H1 (cell line): Measurements from ENCODE around the gene ARID3B.

Experiments used
- CHD2 ChIP-seq: IDR thresholded peaks from 2 replicates; pipeline ENCODE4 v1.6.1; 2012; ENCODE audit warnings: low read length, improper control_type of control experiment
- EZH2 ChIP-seq: fragments of 200-600 bp; sonication (generic); IDR thresholded peaks from 2 replicates; pipeline ENCODE4 v1.7.1; 2012; ENCODE audit warnings: low read depth, mild to moderate bottlenecking, moderate library complexity, low read length, inconsistent platforms; ENCODE audit not compliant: severe bottlenecking
- POLR2A ChIP-seq, 2 experiments: IDR thresholded peaks; 1 replicate in 1 of 2; 2 replicates in 1 of 2; pipeline ENCODE4 v1.6.1; 2011; ENCODE audit warnings: low read depth in 2 of 2, low read length in 2 of 2, mild to moderate bottlenecking in 2 of 2; ENCODE audit errors: control extremely low read depth in 1 of 2
- RFX5 ChIP-seq: IDR thresholded peaks from 2 replicates; pipeline ENCODE4 v1.6.1; 2011; ENCODE audit warnings: low read depth, low read length, improper control_type of control experiment, borderline replicate concordance
- YY1 ChIP-seq: IDR thresholded peaks from 2 replicates; pipeline ENCODE4 v1.6.1; 2011; ENCODE audit warnings: low read depth, mild to moderate bottlenecking, low read length
- TF ChIP-seq, protein P1 (sequence below): IDR thresholded peaks from 2 replicates; pipeline ENCODE4 v1.6.1; 2012; ENCODE audit warnings: inconsistent platforms

DNA sequence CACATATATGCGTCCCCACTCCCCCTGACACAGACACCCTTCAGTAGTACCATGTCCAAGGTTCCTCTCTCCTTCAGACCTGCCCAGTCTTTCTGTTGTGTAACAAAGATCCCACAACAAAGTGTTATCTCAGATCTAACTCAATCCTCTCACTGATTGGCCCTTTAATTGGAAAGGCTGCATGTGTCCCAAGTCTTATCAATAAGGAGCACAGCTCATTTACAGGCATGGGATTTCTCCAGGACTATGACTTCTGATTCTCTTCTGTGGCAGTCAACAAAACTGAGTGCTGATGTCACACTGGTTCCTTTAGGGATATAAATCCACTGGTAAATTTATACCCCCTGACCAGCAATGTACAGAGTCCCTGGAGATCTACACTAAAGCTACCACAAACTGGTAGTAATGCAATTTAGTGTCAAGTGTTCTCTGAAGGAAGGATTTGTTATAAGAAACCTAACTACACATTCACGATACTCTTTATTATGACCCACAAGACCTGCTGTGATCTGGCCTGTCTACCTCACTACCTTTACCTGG, 102.7 kb downstream of the ARID3B start:
- TF ChIP-seq EZH2: no peak
- no peak for TF ChIP-seq YY1
- no peak for TF ChIP-seq POLR2A (IDR thresholded peaks at IDR 0.05; ENCODE audit: control extremely low read depth in 1 of 2, low read depth in 2 of 2, low read length in 2 of 2)
- TF ChIP-seq RFX5: no peak
- TF ChIP-seq, protein P1, sequence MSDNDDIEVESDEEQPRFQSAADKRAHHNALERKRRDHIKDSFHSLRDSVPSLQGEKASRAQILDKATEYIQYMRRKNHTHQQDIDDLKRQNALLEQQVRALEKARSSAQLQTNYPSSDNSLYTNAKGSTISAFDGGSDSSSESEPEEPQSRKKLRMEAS: no peak
- TF ChIP-seq CHD2: no peak
